Measurements from ENCODE around the gene CBR3. TPM values are rescaled to one million over a fixed set of nuclear protein-coding genes. Genes with fewer than 3 reads are reported as not detected.
A peak's percentile ranks its signal among the peaks of the same experiment; 100 is the strongest.

CBR3 gene
- total and polyA plus RNA-seq, 2 of the 4 experiments (the other 2 are of a cell fraction): 13.4 to 15.4 TPM

DNA sequence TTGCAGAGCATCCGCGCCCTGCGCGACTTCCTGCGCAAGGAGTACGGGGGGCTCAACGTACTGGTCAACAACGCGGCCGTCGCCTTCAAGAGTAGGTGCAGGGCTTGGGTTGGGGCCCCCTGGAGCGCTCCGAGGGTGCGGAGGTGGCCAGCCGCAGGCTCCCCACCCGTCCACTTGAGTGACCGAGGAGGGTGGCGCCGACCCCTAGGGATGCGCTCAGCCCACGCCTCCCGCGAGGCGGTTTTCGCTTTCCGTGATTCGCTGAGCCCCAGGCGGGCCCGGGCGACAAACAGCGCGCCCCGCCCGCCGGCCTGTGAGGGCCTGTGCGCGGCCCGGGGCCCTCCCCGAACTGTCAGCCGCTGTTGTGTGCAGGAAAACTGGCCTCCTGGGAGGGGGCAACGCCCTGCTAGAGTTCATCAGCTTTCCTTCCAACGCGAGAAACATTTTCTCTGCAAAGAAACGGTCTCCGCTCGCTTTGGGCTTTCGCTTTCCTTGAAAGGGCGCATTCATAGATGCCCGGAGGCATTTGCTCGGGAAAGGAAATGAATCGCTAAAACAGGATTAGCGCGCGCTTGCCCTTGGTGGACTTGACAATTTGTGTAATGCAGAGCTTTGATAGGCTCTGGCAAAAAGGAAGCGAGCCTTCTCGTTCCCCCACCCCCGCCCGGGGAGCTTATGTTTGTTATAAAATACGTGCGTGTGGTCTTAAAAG is 668 bp downstream of the CBR3 start:
- peak overlapping the region; percentile 64 for H3K4me3 ChIP-seq (ENCODE audit: insufficient read depth, low read depth, low read length)
- peak overlapping the region; percentile 89 for H3K56ac ChIP-seq (ENCODE audit: extremely low read depth, insufficient read depth, low read length)
- peak overlapping the region; percentile 88 for H2AFZ ChIP-seq (replicated peaks; ENCODE audit: low read length, poor library complexity)
- no peak overlapping the region for H2BK20ac ChIP-seq (ENCODE audit: low read depth, low read length)
- H3K79me1 ChIP-seq (ENCODE audit: low read depth in 1 of 2, low read length in 2 of 2): peaks cover 4 to 35% of the 10 kb centered on the region in 2 experiments; a peak in 2 of 4 replicates
- H3K4ac ChIP-seq (ENCODE audit: low read depth, low read length): peak overlapping the region; percentile 87
- peak overlapping the region; percentile 2 to 61; a peak in 2 of 4 replicates for H4K8ac ChIP-seq (ENCODE audit: low read depth in 2 of 2, low read length in 2 of 2)
- peaks cover 5% of the 10 kb centered on the region; the same call in 1 of the 2 replicates for H3K9me1 ChIP-seq (ENCODE audit: insufficient read depth, low read length)
- H4K20me1 ChIP-seq (ENCODE audit: insufficient read depth, low read length): no peaks in the 10 kb centered on the region
- intact Hi-C loops (cut with micrococcal nuclease): no loop called here
- H3K9me3 ChIP-seq (ENCODE audit: control insufficient read depth, insufficient read depth, low read length): no peaks in the 10 kb centered on the region
- ChIA-PET CTCF (no interaction called here), POLR2A (ENCODE audit: unreplicated experiment) (interaction anchor here (0.6 to 1.1 kb wide), 3 partner anchors 21 to 75 kb away, joined by 3 to 4 read pairs (median 3); partner anchors contain the start of gene SETD4)
- H2BK5ac ChIP-seq (ENCODE audit: low read depth, low read length, poor library complexity, severe bottlenecking): peak overlapping the region; percentile 66
- peak overlapping the region; percentile 76 for H3K27ac ChIP-seq (ENCODE audit: insufficient read depth, low read length)
- peak overlapping the region; percentile 86 for H3K4me2 ChIP-seq (ENCODE audit: low read depth, low read length)
- peak overlapping the region; percentile 8; the same call in 1 of the 2 replicates for H4K5ac ChIP-seq (ENCODE audit: low read depth, low read length)
- H3K36me3 ChIP-seq (ENCODE audit: control insufficient read depth, insufficient read depth, low read length): no peaks in the 10 kb centered on the region
- peak overlapping the region; percentile 60; the same call in 1 of the 2 replicates for H3K18ac ChIP-seq (ENCODE audit: low read depth, low read length)
- peak overlapping the region; percentile 72 for H2BK120ac ChIP-seq (ENCODE audit: low read depth, low read length)
- H3K4me1 ChIP-seq (ENCODE audit: control insufficient read depth, insufficient read depth, low read length): peaks cover 9% of the 10 kb centered on the region
- H3K23ac ChIP-seq (ENCODE audit: low read depth, low read length): peak overlapping the region; percentile 69
- peak overlapping the region; percentile 80 for H2AK9ac ChIP-seq (replicated peaks; ENCODE audit: low read depth, low read length, poor library complexity)
- H2AK5ac ChIP-seq (ENCODE audit: low read depth, low read length): peak overlapping the region; percentile 28; the same call in 1 of the 2 replicates
- H3K9ac ChIP-seq (ENCODE audit: low read depth, low read length): peak overlapping the region; percentile 59
- peak overlapping the region; percentile 66; the same call in 1 of the 2 replicates for H4K91ac ChIP-seq (ENCODE audit: insufficient read depth, low read depth, low read length)
- DNase-seq (peak; percentile 83), ATAC-seq (ENCODE audit: low read depth) (peak; percentile 85)
- dilution Hi-C loops (cut with HindIII; ENCODE audit: low sequenced_read_pairs, unreplicated experiment): no loop called here
- 0% methylated on average over 44 of the region's 60 CpGs; no CpG with 5 or more reads in 1 of the 2 experiments for WGBS, 2 experiments (ENCODE audit: extremely low coverage in 2 of 2, insufficient read length in 1 of 2)
- peak overlapping the region; percentile 9; the same call in 1 of the 3 replicates for H2BK15ac ChIP-seq (ENCODE audit: low read depth, low read length)
- no TSS peak for BruUV-seq (replicated peaks)
- TF ChIP-seq RAD21 (IDR thresholded peaks at IDR 0.05; ENCODE audit: low read length): no peak
- no peak for TF ChIP-seq FOS (IDR thresholded peaks at IDR 0.05; ENCODE audit: low read depth, low read length)
- TF ChIP-seq CHD1 (IDR thresholded peaks at IDR 0.05; ENCODE audit: low read depth, low read length): no peak
- TF ChIP-seq RFX5 (IDR thresholded peaks at IDR 0.05; ENCODE audit: low read depth, low read length): no peak
- no peak for TF ChIP-seq BHLHE40 (IDR thresholded peaks at IDR 0.05; ENCODE audit: low read depth, low read length)
- TF ChIP-seq MXI1 (IDR thresholded peaks at IDR 0.05; ENCODE audit: borderline replicate concordance, low read depth, low read length): 0 out of 2 replicates have a peak, but pooled peaks have one; percentile 2
- no peak for TF ChIP-seq POLR2A (IDR thresholded peaks at IDR 0.05; ENCODE audit: low read depth, low read length)
- no peak for TF ChIP-seq RCOR1 (IDR thresholded peaks at IDR 0.05; ENCODE audit: insufficient replicate concordance, low read length)
- peak; percentile 18; the same call in 1 of the 2 replicates for TF ChIP-seq MAZ (IDR thresholded peaks at IDR 0.05; ENCODE audit: borderline replicate concordance, low read depth, low read length)
- H3K27me3 ChIP-seq (ENCODE audit: control insufficient read depth, insufficient read depth, low read length): no peaks in the 10 kb centered on the region
- in situ Hi-C loops (cut with MboI; ENCODE audit: low sequenced_read_pairs): no loop called here
- H3K14ac ChIP-seq (replicated peaks; ENCODE audit: low read depth, low read length): peak overlapping the region; percentile 43; the same call in 1 of the 2 replicates
